ENCODE measurements around the gene OPCML. TPM values are rescaled to one million over a fixed set of nuclear protein-coding genes. Genes with fewer than 3 reads are reported as not detected.

The OPCML gene
- total RNA-seq, 2 donors from 2014 or later: 0.04 TPM; not detected in 1

GRCh38 chr11:133501643-133502539 is 30.4 kb downstream of the OPCML start:
- no peaks in the 10 kb centered on the region for H3K36me3 ChIP-seq
- no peak overlapping the region for H3K27ac ChIP-seq
- H3K4me3 ChIP-seq: no peak overlapping the region
- no peaks in the 10 kb centered on the region for H3K27me3 ChIP-seq
- no peaks in the 10 kb centered on the region for H3K4me1 ChIP-seq
- DNase-seq (ENCODE audit: low spot score): no peak
- TF ChIP-seq CTCF (IDR thresholded peaks at IDR 0.05): no peak
- H3K9me3 ChIP-seq: no peaks in the 10 kb centered on the region

- DNase-seq (ENCODE audit: low spot score): no peak
- H3K4me3 ChIP-seq: no peak overlapping the region
- no peak for TF ChIP-seq CTCF (IDR thresholded peaks at IDR 0.05)
- no peak overlapping the region for H3K27ac ChIP-seq
- no peaks in the 10 kb centered on the region for H3K9me3 ChIP-seq
- no peaks in the 10 kb centered on the region for H3K4me1 ChIP-seq
- H3K27me3 ChIP-seq: no peaks in the 10 kb centered on the region
- H3K36me3 ChIP-seq: no peaks in the 10 kb centered on the region
Observed at GRCh38 chr11:133500936-133501335, 31.4 kb downstream of the OPCML start.

GRCh38 chr11:133500435-133500834 is 31.9 kb downstream of the OPCML start:
- H3K27ac ChIP-seq: no peak overlapping the region
- H3K9me3 ChIP-seq: no peaks in the 10 kb centered on the region
- no peak for DNase-seq (ENCODE audit: low spot score)
- H3K4me1 ChIP-seq: no peaks in the 10 kb centered on the region
- no peaks in the 10 kb centered on the region for H3K36me3 ChIP-seq
- H3K4me3 ChIP-seq: no peak overlapping the region
- no peaks in the 10 kb centered on the region for H3K27me3 ChIP-seq
- TF ChIP-seq CTCF (IDR thresholded peaks at IDR 0.05): no peak

- no peaks in the 10 kb centered on the region for H3K27me3 ChIP-seq
- no peaks in the 10 kb centered on the region for H3K9me3 ChIP-seq
- no peaks in the 10 kb centered on the region for H3K4me1 ChIP-seq
- no peak for TF ChIP-seq CTCF (IDR thresholded peaks at IDR 0.05)
- DNase-seq (ENCODE audit: low spot score): no peak
- H3K36me3 ChIP-seq: no peaks in the 10 kb centered on the region
- H3K27ac ChIP-seq: no peak overlapping the region
- H3K4me3 ChIP-seq: no peak overlapping the region
Observed at GRCh38 chr11:133498969-133499368, 33.3 kb downstream of the OPCML start.

- DNase-seq (ENCODE audit: low spot score): no peak
- Histone ChIP-seq H3K36me3 (no peaks in the 10 kb centered on the region), H3K4me1 (no peaks in the 10 kb centered on the region), H3K9me3 (no peaks in the 10 kb centered on the region), H3K27ac (no peak overlapping the region), H3K27me3 (no peaks in the 10 kb centered on the region), H3K4me3 (no peak overlapping the region)
- no peak for TF ChIP-seq CTCF (IDR thresholded peaks at IDR 0.05)
Observed at GRCh38 chr11:133497477-133498140, 34.7 kb downstream of the OPCML start.
